ENCODE results near the gene RFX4.

GRCh38 chr12:106759526-106760183 lies 176.9 kb downstream of the RFX4 start:
- TF ChIP-seq, protein P1, sequence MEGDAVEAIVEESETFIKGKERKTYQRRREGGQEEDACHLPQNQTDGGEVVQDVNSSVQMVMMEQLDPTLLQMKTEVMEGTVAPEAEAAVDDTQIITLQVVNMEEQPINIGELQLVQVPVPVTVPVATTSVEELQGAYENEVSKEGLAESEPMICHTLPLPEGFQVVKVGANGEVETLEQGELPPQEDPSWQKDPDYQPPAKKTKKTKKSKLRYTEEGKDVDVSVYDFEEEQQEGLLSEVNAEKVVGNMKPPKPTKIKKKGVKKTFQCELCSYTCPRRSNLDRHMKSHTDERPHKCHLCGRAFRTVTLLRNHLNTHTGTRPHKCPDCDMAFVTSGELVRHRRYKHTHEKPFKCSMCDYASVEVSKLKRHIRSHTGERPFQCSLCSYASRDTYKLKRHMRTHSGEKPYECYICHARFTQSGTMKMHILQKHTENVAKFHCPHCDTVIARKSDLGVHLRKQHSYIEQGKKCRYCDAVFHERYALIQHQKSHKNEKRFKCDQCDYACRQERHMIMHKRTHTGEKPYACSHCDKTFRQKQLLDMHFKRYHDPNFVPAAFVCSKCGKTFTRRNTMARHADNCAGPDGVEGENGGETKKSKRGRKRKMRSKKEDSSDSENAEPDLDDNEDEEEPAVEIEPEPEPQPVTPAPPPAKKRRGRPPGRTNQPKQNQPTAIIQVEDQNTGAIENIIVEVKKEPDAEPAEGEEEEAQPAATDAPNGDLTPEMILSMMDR (conservative IDR thresholded peaks at IDR 0.05 in 1 of 2, IDR thresholded peaks at IDR 0.05 in 1 of 2; ENCODE audit: low read depth in 1 of 2, low read length in 2 of 2), result no peak
- no peak for TF ChIP-seq EZH2 (IDR thresholded peaks at IDR 0.05; ENCODE audit: low read length, missing control alignments)
